UCSD-AML1 (cell line): ENCODE results near the gene PTGS1.
"Not testable (repeated sequence)": the region's sequence is repeated elsewhere in the genome, so short reads cannot be mapped to it uniquely, and the experiment has no call there.

Experiments used
- DNase-seq: peaks from one replicate; lab custom pipeline; 2025; ENCODE audit not compliant: unreplicated experiment; lab: John Stamatoyannopoulos, UW

PTGS1 gene

GRCh38 chr9:122394265-122395125 lies 23.7 kb downstream of the PTGS1 start:
- no peak for DNase-seq

- DNase-seq, result no peak
These were observed 25.9 kb downstream of the PTGS1 start for GRCh38 chr9:122396614-122397148.

- DNase-seq, result no peak
These were observed 26.9 kb downstream of the PTGS1 start for GRCh38 chr9:122397749-122398148.

- no peak for DNase-seq
These were observed 27.6 kb downstream of the PTGS1 start for GRCh38 chr9:122398371-122398924.

GRCh38 chr9:122401896-122402295 lies 31.1 kb downstream of the PTGS1 start:
- no peak for DNase-seq

GRCh38 chr9:122402403-122402871 lies 31.6 kb downstream of the PTGS1 start:
- peak; percentile 44 for DNase-seq

GRCh38 chr9:122402874-122403273 lies 32.0 kb downstream of the PTGS1 start:
- DNase-seq, result no peak

GRCh38 chr9:122403381-122404000 lies 32.7 kb downstream of the PTGS1 start:
- no peak for DNase-seq

GRCh38 chr9:122405304-122406069 lies 34.7 kb downstream of the PTGS1 start:
- not testable (repeated sequence) for DNase-seq

GRCh38 chr9:122406070-122406890 lies 35.5 kb downstream of the PTGS1 start:
- no peak for DNase-seq

- not testable (repeated sequence) for DNase-seq
These were observed 43.3 kb downstream of the PTGS1 start for GRCh38 chr9:122414108-122414507.

GRCh38 chr9:122418016-122418415 lies 47.2 kb downstream of the PTGS1 start:
- DNase-seq, result no peak

- no peak for DNase-seq
These were observed 49.5 kb downstream of the PTGS1 start for GRCh38 chr9:122420315-122420714.

GRCh38 chr9:122425087-122425486 lies 54.3 kb downstream of the PTGS1 start:
- DNase-seq, result no peak

GRCh38 chr9:122426723-122427122 lies 55.9 kb downstream of the PTGS1 start:
- DNase-seq, result no peak

- no peak for DNase-seq
These were observed 71.7 kb downstream of the PTGS1 start for GRCh38 chr9:122442568-122442967.

GRCh38 chr9:122444041-122444733 lies 73.4 kb downstream of the PTGS1 start:
- DNase-seq, result no peak
